ENCODE measurements around the gene PRSS1. TPM values are rescaled to one million over a fixed set of nuclear protein-coding genes. Genes with fewer than 3 reads are reported as not detected.
"Not testable (repeated sequence)": the region's sequence is repeated elsewhere in the genome, so short reads cannot be mapped to it uniquely, and the experiment has no call there.

The PRSS1 gene
- total and polyA plus RNA-seq, 2 donors (not counting 3 experiments of a cell fraction or from before 2014, with no cell fraction given): not detected

GRCh38 chr7:142740786-142741185 is 8.5 kb upstream of the PRSS1 start:
- H3K79me2 ChIP-seq (ENCODE audit: control insufficient read depth, insufficient read depth, low read length): no peaks in the 10 kb centered on the region
- H3K27ac ChIP-seq (ENCODE audit: insufficient read depth, low read depth, low read length): no peak overlapping the region
- no peak overlapping the region for H2AFZ ChIP-seq (ENCODE audit: low read depth, low read length)
- no TSS peak for BruUV-seq (replicated peaks)
- ChIA-PET POLR2A (no interaction called here), CTCF (interaction anchor here (1.1 to 5.0 kb wide), 2 partner anchors 22 to 42 kb away, joined by 5 to 29 read pairs; no protein-coding TSS in a partner anchor)
- no peak for FAIRE-seq
- no peaks in the 10 kb centered on the region for H3K9me1 ChIP-seq (replicated peaks; ENCODE audit: control insufficient read depth, extremely low read depth, insufficient read depth, low read length)
- no peak overlapping the region for H3K4me3 ChIP-seq (replicated peaks in 1 of 3; ENCODE audit: insufficient read depth in 1 of 3, low read depth in 1 of 3, low read length in 3 of 3)
- no peak overlapping the region for H3K4me2 ChIP-seq (ENCODE audit: insufficient read depth, low read length)
- no peaks in the 10 kb centered on the region for H4K20me1 ChIP-seq (replicated peaks; ENCODE audit: control insufficient read depth, extremely low read depth, insufficient read depth, low read length)
- dilution Hi-C loops (cut with MboI; ENCODE audit: extremely low pct_ligation_motif_present, low sequenced_read_pairs) (no loop called here), intact Hi-C loops (cut with micrococcal nuclease) (loop anchor here (1.0 kb wide), 1 partner anchor 43 kb away; no protein-coding TSS in a partner anchor)
- TF ChIP-seq POLR2A (IDR thresholded peaks at IDR 0.05; ENCODE audit: low read depth, low read length) (no peak), MAX (IDR thresholded peaks at IDR 0.05; ENCODE audit: insufficient read depth, insufficient read length) (no peak), EZH2 (IDR thresholded peaks at IDR 0.05; ENCODE audit: borderline replicate concordance, low read depth, low read length, severe bottlenecking) (no peak), CTCF (IDR thresholded peaks at IDR 0.05; ENCODE audit: extremely low read depth in 1 of 2, insufficient read depth in 1 of 2, low read depth in 1 of 2, low read length in 2 of 2) (no peak), MYC (IDR thresholded peaks at IDR 0.05; ENCODE audit: low read depth, low read length) (no peak), GATA2 (IDR thresholded peaks at IDR 0.05; ENCODE audit: insufficient read depth, insufficient read length, low read depth, low read length) (no peak), POLR2AphosphoS5 (IDR thresholded peaks at IDR 0.05; ENCODE audit: insufficient read depth, low read depth, low read length) (no peak), JUN (IDR thresholded peaks at IDR 0.05; ENCODE audit: borderline replicate concordance, insufficient read depth, insufficient read length, low read depth) (no peak), FOS (IDR thresholded peaks at IDR 0.05; ENCODE audit: borderline replicate concordance, insufficient read depth, low read length) (no peak)
- H3K4me1 ChIP-seq (ENCODE audit: control insufficient read depth, extremely low read depth, insufficient read depth, low read length): no peaks in the 10 kb centered on the region
- H3K9me3 ChIP-seq (replicated peaks; ENCODE audit: control insufficient read depth, insufficient read depth, low read length): no peaks in the 10 kb centered on the region
- DNase-seq (ENCODE audit: low read depth, low spot score): no peak
- no peaks in the 10 kb centered on the region for H3K36me3 ChIP-seq (ENCODE audit: control insufficient read depth in 2 of 2, extremely low read depth in 1 of 2, insufficient read depth in 2 of 2, low read length in 2 of 2)
- no peak overlapping the region for H3K9ac ChIP-seq (replicated peaks; ENCODE audit: extremely low read depth, insufficient read depth, low read length)
- peaks cover 9 to 12% of the 10 kb centered on the region in 2 experiments for H3K27me3 ChIP-seq (ENCODE audit: control insufficient read depth in 2 of 2, insufficient read depth in 2 of 2, low read length in 2 of 2)

- H3K27me3 ChIP-seq (ENCODE audit: control insufficient read depth in 2 of 2, insufficient read depth in 2 of 2, low read length in 2 of 2): peaks cover 9 to 12% of the 10 kb centered on the region in 2 experiments
- H4K20me1 ChIP-seq (replicated peaks; ENCODE audit: control insufficient read depth, extremely low read depth, insufficient read depth, low read length); H3K27ac ChIP-seq (ENCODE audit: insufficient read depth, low read depth, low read length); H3K4me3 ChIP-seq (replicated peaks in 1 of 3; ENCODE audit: insufficient read depth in 1 of 3, low read depth in 1 of 3, low read length in 3 of 3); POLR2A ChIA-PET; H2AFZ ChIP-seq (ENCODE audit: low read depth, low read length); H3K36me3 ChIP-seq (ENCODE audit: control insufficient read depth in 2 of 2, extremely low read depth in 1 of 2, insufficient read depth in 2 of 2, low read length in 2 of 2); H3K4me1 ChIP-seq (ENCODE audit: control insufficient read depth, extremely low read depth, insufficient read depth, low read length); intact Hi-C loops (cut with micrococcal nuclease); FAIRE-seq; H3K9ac ChIP-seq (replicated peaks; ENCODE audit: extremely low read depth, insufficient read depth, low read length); DNase-seq (ENCODE audit: low read depth, low spot score); dilution Hi-C loops (cut with MboI; ENCODE audit: extremely low pct_ligation_motif_present, low sequenced_read_pairs); H3K4me2 ChIP-seq (ENCODE audit: insufficient read depth, low read length); H3K79me2 ChIP-seq (ENCODE audit: control insufficient read depth, insufficient read depth, low read length); BruUV-seq (replicated peaks); H3K9me1 ChIP-seq (replicated peaks; ENCODE audit: control insufficient read depth, extremely low read depth, insufficient read depth, low read length); H3K9me3 ChIP-seq (replicated peaks; ENCODE audit: control insufficient read depth, insufficient read depth, low read length): not testable (repeated sequence)
- CTCF ChIA-PET: interaction anchor here (0.6 to 5.0 kb wide), 3 partner anchors 27 to 69 kb away, joined by 3 to 29 read pairs (median 4); no protein-coding TSS in a partner anchor
Measured at GRCh38 chr7:142741932-142742331, 7.3 kb upstream of the PRSS1 start.

Data from endothelial cell of umbilical vein (primary cell).